ENCODE data around the gene BORCS5. TPM values are rescaled to one million over a fixed set of nuclear protein-coding genes. Genes with fewer than 3 reads are reported as not detected.
"Not testable (repeated sequence)": the region's sequence is repeated elsewhere in the genome, so short reads cannot be mapped to it uniquely, and the experiment has no call there.

Gene BORCS5
- total RNA-seq: 10 to 100 TPM; 25.7 to 28.4 TPM

- peaks cover 10% of the 10 kb centered on the region for H3K36me3 Mint-ChIP-seq (ENCODE audit: low read depth)
- peaks cover 49% of the 10 kb centered on the region for H3K4me1 Mint-ChIP-seq
- H3K27me3 Mint-ChIP-seq: no peaks in the 10 kb centered on the region
- ChIA-PET POLR2A (interaction anchor here (0.6 to 1.4 kb wide), 12 partner anchors 18 to 708 kb away, joined by 3 to 7 read pairs (median 4); partner anchors contain the start of gene ETV6), CTCF (interaction anchor here (0.6 to 3.8 kb wide), 25 partner anchors 9 to 855 kb away, joined by 3 to 24 read pairs (median 3); no protein-coding TSS in a partner anchor)
- H3K27ac Mint-ChIP-seq: peak within 1 kb of the TSS; percentile 96
- peak within 1 kb of the TSS; percentile 85 for H3K4me3 Mint-ChIP-seq
- peak; percentile 99 for DNase-seq
- H3K9me3 Mint-ChIP-seq: no peaks in the 10 kb centered on the region
These were observed at the start of gene BORCS5 for GRCh38 chr12:12356896-12357718. Gene BORCS5, plus strand, starts transcription at chr12:12357078. Its CDS starts 374 bp downstream, at chr12:12357452.

- H3K4me1 Mint-ChIP-seq; H3K9me3 Mint-ChIP-seq; H3K27ac Mint-ChIP-seq; POLR2A ChIA-PET; H3K27me3 Mint-ChIP-seq; DNase-seq; H3K4me3 Mint-ChIP-seq; H3K36me3 Mint-ChIP-seq (ENCODE audit: low read depth): not testable (repeated sequence)
- CTCF ChIA-PET: interaction anchor here (0.6 kb wide), 1 partner anchor 18 kb away, joined by 3 read pairs; no protein-coding TSS in a partner anchor
These were observed 46.2 kb upstream of the BORCS5 start for GRCh38 chr12:12310695-12311094.

GRCh38 chr12:12315838-12316237, 41.0 kb upstream of the BORCS5 start:
- H3K27me3 Mint-ChIP-seq: peaks cover 4% of the 10 kb centered on the region
- no peaks in the 10 kb centered on the region for H3K9me3 Mint-ChIP-seq
- no peaks in the 10 kb centered on the region for H3K36me3 Mint-ChIP-seq (ENCODE audit: low read depth)
- ChIA-PET POLR2A (no interaction called here), CTCF (no interaction called here)
- H3K4me3 Mint-ChIP-seq: no peak overlapping the region
- no peak for DNase-seq
- H3K4me1 Mint-ChIP-seq: no peaks in the 10 kb centered on the region
- no peak overlapping the region for H3K27ac Mint-ChIP-seq

- H3K9me3 Mint-ChIP-seq: peaks cover 2% of the 10 kb centered on the region
These were observed 37.3 kb upstream of the BORCS5 start for GRCh38 chr12:12319451-12320183.

GRCh38 chr12:12323118-12323517, 33.8 kb upstream of the BORCS5 start:
- Mint-ChIP-seq H3K36me3 (ENCODE audit: low read depth) (no peaks in the 10 kb centered on the region), H3K27me3 (peaks cover 7% of the 10 kb centered on the region), H3K4me1 (peaks cover 10% of the 10 kb centered on the region), H3K9me3 (peaks cover 2% of the 10 kb centered on the region), H3K4me3 (no peak overlapping the region), H3K27ac (no peak overlapping the region)
- no peak for DNase-seq
- ChIA-PET POLR2A (no interaction called here), CTCF (interaction anchor here (0.6 to 1.0 kb wide), 2 partner anchors 22 to 223 kb away, joined by 3 read pairs; no protein-coding TSS in a partner anchor)

More at GRCh38 chr12:12319451-12320183, 37.3 kb upstream of the BORCS5 start:
- DNase-seq: no peak
- H3K36me3 Mint-ChIP-seq (ENCODE audit: low read depth): no peaks in the 10 kb centered on the region
- CTCF ChIA-PET: interaction anchor here (0.6 kb wide), 1 partner anchor 850 kb away, joined by 3 read pairs; no protein-coding TSS in a partner anchor
- POLR2A ChIA-PET: no interaction called here
- peaks cover 3% of the 10 kb centered on the region for H3K4me1 Mint-ChIP-seq
- no peak overlapping the region for H3K4me3 Mint-ChIP-seq
- H3K27me3 Mint-ChIP-seq: peaks cover 7% of the 10 kb centered on the region
- H3K27ac Mint-ChIP-seq: no peak overlapping the region

- Mint-ChIP-seq H3K27ac (no peak overlapping the region), H3K4me1 (peaks cover 10% of the 10 kb centered on the region), H3K4me3 (no peak overlapping the region), H3K9me3 (peaks cover 2% of the 10 kb centered on the region), H3K36me3 (ENCODE audit: low read depth) (no peaks in the 10 kb centered on the region), H3K27me3 (peaks cover 7% of the 10 kb centered on the region)
- CTCF ChIA-PET: interaction anchor here (0.6 to 1.0 kb wide), 3 partner anchors 21 to 229 kb away, joined by 3 read pairs; no protein-coding TSS in a partner anchor
- POLR2A ChIA-PET: no interaction called here
- DNase-seq: no peak
These were observed 33.3 kb upstream of the BORCS5 start for GRCh38 chr12:12323591-12323990.

GRCh38 chr12:12326262-12326661, 30.6 kb upstream of the BORCS5 start:
- Mint-ChIP-seq H3K36me3 (ENCODE audit: low read depth) (no peaks in the 10 kb centered on the region), H3K27me3 (peaks cover 10% of the 10 kb centered on the region), H3K4me3 (no peak overlapping the region), H3K4me1 (peaks cover 10% of the 10 kb centered on the region), H3K27ac (no peak overlapping the region), H3K9me3 (peaks cover 2% of the 10 kb centered on the region)
- ChIA-PET POLR2A (no interaction called here), CTCF (interaction anchor here (1.3 kb wide), 1 partner anchor 154 kb away, joined by 3 read pairs; no protein-coding TSS in a partner anchor)
- no peak for DNase-seq

- H3K27ac Mint-ChIP-seq: no peak overlapping the region
- peaks cover 8% of the 10 kb centered on the region for H3K27me3 Mint-ChIP-seq
- peaks cover 7% of the 10 kb centered on the region for H3K4me1 Mint-ChIP-seq
- CTCF ChIA-PET: interaction anchor here (0.9 to 1.4 kb wide), 6 partner anchors 12 to 215 kb away, joined by 3 to 4 read pairs (median 3); partner anchors contain the start of gene BORCS5
- no peaks in the 10 kb centered on the region for H3K9me3 Mint-ChIP-seq
- H3K36me3 Mint-ChIP-seq (ENCODE audit: low read depth): no peaks in the 10 kb centered on the region
- POLR2A ChIA-PET: no interaction called here
- peak; percentile 54 for DNase-seq
- no peak overlapping the region for H3K4me3 Mint-ChIP-seq
These were observed 29.1 kb upstream of the BORCS5 start for GRCh38 chr12:12327802-12328201.

- Mint-ChIP-seq H3K27me3 (peaks cover 8% of the 10 kb centered on the region), H3K27ac (no peak overlapping the region), H3K36me3 (ENCODE audit: low read depth) (no peaks in the 10 kb centered on the region), H3K4me1 (peaks cover 28% of the 10 kb centered on the region), H3K9me3 (no peaks in the 10 kb centered on the region), H3K4me3 (no peak overlapping the region)
- no peak for DNase-seq
- ChIA-PET POLR2A (no interaction called here), CTCF (no interaction called here)
These were observed 25.6 kb upstream of the BORCS5 start for GRCh38 chr12:12331244-12331771.

GRCh38 chr12:12331896-12332295, 25.0 kb upstream of the BORCS5 start:
- no peaks in the 10 kb centered on the region for H3K9me3 Mint-ChIP-seq
- H3K36me3 Mint-ChIP-seq (ENCODE audit: low read depth): no peaks in the 10 kb centered on the region
- H3K27me3 Mint-ChIP-seq: peaks cover 8% of the 10 kb centered on the region
- H3K4me3 Mint-ChIP-seq: no peak overlapping the region
- CTCF ChIA-PET: no interaction called here
- no peak overlapping the region for H3K27ac Mint-ChIP-seq
- H3K4me1 Mint-ChIP-seq: peaks cover 28% of the 10 kb centered on the region
- no peak for DNase-seq
- POLR2A ChIA-PET: no interaction called here

- POLR2A ChIA-PET: interaction anchor here (0.7 kb wide), 1 partner anchor 1820 kb away, joined by 4 read pairs; no protein-coding TSS in a partner anchor
- no peak overlapping the region for H3K27ac Mint-ChIP-seq
These were observed 23.2 kb upstream of the BORCS5 start for GRCh38 chr12:12333407-12334366.

More at GRCh38 chr12:12333407-12334366, 23.2 kb upstream of the BORCS5 start:
- Mint-ChIP-seq H3K27me3 (peaks cover 8% of the 10 kb centered on the region), H3K4me1 (peaks cover 29% of the 10 kb centered on the region), H3K36me3 (ENCODE audit: low read depth) (no peaks in the 10 kb centered on the region), H3K4me3 (no peak overlapping the region), H3K9me3 (no peaks in the 10 kb centered on the region)
- CTCF ChIA-PET: interaction anchor here (0.6 to 1.1 kb wide), 4 partner anchors 12 to 669 kb away, joined by 3 to 4 read pairs (median 4); no protein-coding TSS in a partner anchor
- no peak for DNase-seq
